ENCODE measurements around the gene PSMB5. TPM values are rescaled to one million over a fixed set of nuclear protein-coding genes. Genes with fewer than 3 reads are reported as not detected.

Gene PSMB5
- total and polyA plus RNA-seq, 9 donors = 65.3 to 144 (median 79.9) TPM

GRCh38 chr14:23045419-23046357, 11.0 kb upstream of the PSMB5 start:
- intact Hi-C loops (cut with DNase I) = no loop called here
- 82 to 86% (median 86%) methylated on average over 13 of the region's 13 CpGs for WGBS, 3 donors

DNA sequence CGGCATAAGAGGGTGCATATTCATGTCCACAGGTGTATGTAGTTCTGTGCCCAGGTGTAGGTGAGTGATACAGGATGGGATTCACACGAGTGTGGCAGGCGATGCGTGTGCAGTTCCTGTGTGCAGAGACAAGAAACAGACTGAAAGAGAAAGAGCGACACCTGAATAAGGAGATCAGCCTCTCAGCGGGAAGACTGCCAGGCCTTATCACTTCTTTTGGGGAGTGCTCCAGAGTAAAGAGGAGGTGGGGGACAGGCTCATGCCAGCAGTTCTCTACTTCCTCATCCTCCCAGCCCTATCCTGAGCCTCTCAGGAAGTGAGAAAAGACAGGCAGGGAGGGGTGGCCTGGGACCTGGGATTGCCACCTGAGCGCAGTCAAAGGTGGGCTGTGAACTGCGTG, 10.1 kb upstream of the PSMB5 start:
- no peak overlapping the region for H3K4me3 ChIP-seq
- peak in 1 of 5 donors; percentile 14 for DNase-seq
- H3K27me3 ChIP-seq = no peaks in the 10 kb centered on the region
- H3K27ac ChIP-seq = no peak overlapping the region
- TF ChIP-seq POLR2A (IDR thresholded peaks at IDR 0.05) (no peak), CTCF (IDR thresholded peaks at IDR 0.05) (no peak), EP300 (IDR thresholded peaks at IDR 0.05) (no peak)
- 73 to 75% (median 73%) methylated on average over 8 of the region's 8 CpGs for WGBS, 3 donors
- no peaks in the 10 kb centered on the region for H3K9me3 ChIP-seq
- intact Hi-C loops (cut with DNase I) = no loop called here
- no peaks in the 10 kb centered on the region for H3K36me3 ChIP-seq
- no peaks in the 10 kb centered on the region for H3K4me1 ChIP-seq (ENCODE audit: insufficient read depth)

More at GRCh38 chr14:23045419-23046357, 11.0 kb upstream of the PSMB5 start:
- Histone ChIP-seq H3K9me3 (no peaks in the 10 kb centered on the region), H3K27ac (no peak overlapping the region), H3K36me3 (no peaks in the 10 kb centered on the region), H3K4me3 (no peak overlapping the region), H3K27me3 (no peaks in the 10 kb centered on the region), H3K4me1 (ENCODE audit: insufficient read depth) (no peaks in the 10 kb centered on the region)
- TF ChIP-seq EP300 (IDR thresholded peaks at IDR 0.05) (no peak), CTCF (IDR thresholded peaks at IDR 0.05) (no peak), POLR2A (IDR thresholded peaks at IDR 0.05) (no peak)
- DNase-seq = peak in 1 of 5 donors; percentile 17

DNA sequence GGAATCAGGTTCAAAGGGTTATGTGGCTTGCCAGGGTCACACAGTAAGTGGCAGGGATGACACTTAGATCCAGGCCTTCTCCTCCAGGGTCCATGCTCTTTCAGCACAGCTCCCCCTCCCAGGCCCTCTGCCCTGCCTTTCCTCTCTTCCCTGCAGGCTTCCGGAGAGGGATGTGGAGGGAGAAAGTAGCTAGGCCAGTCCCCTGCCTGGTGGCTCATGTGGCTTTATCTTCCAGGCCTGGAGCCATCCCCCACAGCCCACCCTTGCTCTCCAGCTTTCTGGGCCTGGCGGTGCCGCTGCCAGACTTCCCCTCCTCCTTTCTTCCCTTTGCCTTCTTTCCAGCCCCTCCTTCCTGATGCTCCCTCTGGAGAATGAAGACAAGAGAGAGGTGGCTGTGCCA, 9.1 kb upstream of the PSMB5 start:
- 68 to 74% (median 68%) methylated on average over 3 of the region's 3 CpGs for WGBS, 3 donors
- intact Hi-C loops (cut with DNase I) = no loop called here

GRCh38 chr14:23043145-23043544, 8.4 kb upstream of the PSMB5 start:
- TF ChIP-seq CTCF (IDR thresholded peaks at IDR 0.05) (no peak), EP300 (IDR thresholded peaks at IDR 0.05) (no peak), POLR2A (IDR thresholded peaks at IDR 0.05) (no peak)
- Histone ChIP-seq H3K4me1 (ENCODE audit: insufficient read depth) (no peaks in the 10 kb centered on the region), H3K9me3 (no peaks in the 10 kb centered on the region), H3K27ac (no peak overlapping the region), H3K36me3 (no peaks in the 10 kb centered on the region), H3K4me3 (no peak overlapping the region), H3K27me3 (no peaks in the 10 kb centered on the region)
- intact Hi-C loops (cut with DNase I) = no loop called here
- DNase-seq = no peak
- WGBS, 3 donors = 84 to 87% (median 87%) methylated on average over 6 of the region's 6 CpGs

More for the DNA sequence above, 9.1 kb upstream of the PSMB5 start:
- no peaks in the 10 kb centered on the region for H3K27me3 ChIP-seq
- no peaks in the 10 kb centered on the region for H3K4me1 ChIP-seq (ENCODE audit: insufficient read depth)
- no peak for TF ChIP-seq EP300 (IDR thresholded peaks at IDR 0.05)
- TF ChIP-seq POLR2A (IDR thresholded peaks at IDR 0.05) = no peak
- TF ChIP-seq CTCF (IDR thresholded peaks at IDR 0.05) = no peak
- no peaks in the 10 kb centered on the region for H3K36me3 ChIP-seq
- H3K4me3 ChIP-seq = no peak overlapping the region
- peak in 1 of 5 donors; percentile 14 for DNase-seq
- H3K9me3 ChIP-seq = no peaks in the 10 kb centered on the region
- no peak overlapping the region for H3K27ac ChIP-seq
